Measurements from ENCODE around the gene HES5.

HES5 gene

GRCh38 chr1:2499986-2500596, 30.0 kb downstream of the HES5 start:
- DNase-seq: no peak

DNA sequence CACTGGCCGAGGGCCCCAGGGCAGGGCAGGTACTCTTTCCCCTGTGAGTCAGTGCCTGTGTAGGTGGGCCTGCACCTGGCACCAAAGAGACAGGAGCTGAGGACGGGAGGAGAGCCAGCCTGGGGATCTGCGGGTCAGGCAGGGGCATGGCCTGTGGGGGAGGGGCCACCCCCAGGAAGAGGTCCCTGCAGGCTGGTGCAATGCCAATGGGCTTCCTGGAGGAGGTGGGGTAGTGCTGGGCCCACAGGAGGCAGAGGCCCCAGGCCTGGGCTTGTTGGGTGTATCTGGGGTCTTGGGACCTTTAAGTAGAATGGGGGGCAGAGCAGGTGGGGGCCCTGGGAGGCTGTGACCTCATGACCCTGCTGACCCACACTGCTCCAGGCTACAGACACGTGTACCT, 30.8 kb downstream of the HES5 start:
- no peak for DNase-seq

GRCh38 chr1:2498648-2499047, 31.4 kb downstream of the HES5 start:
- no peak for DNase-seq

- no peak for DNase-seq
Observed at GRCh38 chr1:2497891-2498290, 32.2 kb downstream of the HES5 start.

DNA sequence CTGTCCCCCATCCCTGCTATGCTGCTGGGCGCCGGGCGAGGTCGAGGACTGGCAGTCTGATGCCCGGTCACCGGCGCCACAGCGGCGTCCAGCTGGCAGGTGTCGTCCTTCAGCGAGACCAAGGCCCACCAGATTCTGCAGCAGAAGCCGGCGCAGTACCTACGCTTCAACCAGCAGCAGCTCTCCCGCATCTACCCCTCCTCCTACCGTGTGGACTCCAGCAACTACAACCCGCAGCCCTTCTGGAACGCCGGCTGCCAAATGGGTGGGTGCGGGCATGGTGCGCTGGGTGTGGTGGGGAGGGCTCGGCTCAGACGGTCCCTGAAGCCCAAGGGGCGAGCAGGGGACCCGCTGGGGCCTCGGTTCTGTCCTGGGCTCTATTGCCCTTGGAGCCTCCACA, 33.3 kb downstream of the HES5 start:
- no peak for DNase-seq

GRCh38 chr1:2496087-2496622, 33.9 kb downstream of the HES5 start:
- DNase-seq: no peak

DNA sequence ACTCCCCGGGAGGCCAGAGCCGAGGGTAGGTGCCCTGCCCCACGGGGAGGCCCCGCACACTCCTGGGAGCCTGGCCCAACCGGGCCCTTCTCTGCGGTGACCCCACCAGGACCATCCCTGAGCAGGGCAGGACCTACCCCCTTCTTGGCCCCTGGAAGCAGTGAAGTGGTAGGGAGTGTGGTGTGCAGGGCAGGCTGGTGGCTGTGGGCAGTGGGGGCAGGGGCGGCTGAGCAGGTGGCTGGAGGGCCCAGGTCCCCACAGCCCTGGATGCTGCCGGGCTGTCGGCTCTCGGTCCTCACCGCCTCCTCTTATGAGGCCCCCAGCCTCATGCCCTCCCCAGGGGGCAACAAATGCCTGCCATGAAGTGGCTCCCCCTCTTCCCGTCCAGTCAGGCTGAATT, 34.5 kb downstream of the HES5 start:
- no peak for DNase-seq

DNA sequence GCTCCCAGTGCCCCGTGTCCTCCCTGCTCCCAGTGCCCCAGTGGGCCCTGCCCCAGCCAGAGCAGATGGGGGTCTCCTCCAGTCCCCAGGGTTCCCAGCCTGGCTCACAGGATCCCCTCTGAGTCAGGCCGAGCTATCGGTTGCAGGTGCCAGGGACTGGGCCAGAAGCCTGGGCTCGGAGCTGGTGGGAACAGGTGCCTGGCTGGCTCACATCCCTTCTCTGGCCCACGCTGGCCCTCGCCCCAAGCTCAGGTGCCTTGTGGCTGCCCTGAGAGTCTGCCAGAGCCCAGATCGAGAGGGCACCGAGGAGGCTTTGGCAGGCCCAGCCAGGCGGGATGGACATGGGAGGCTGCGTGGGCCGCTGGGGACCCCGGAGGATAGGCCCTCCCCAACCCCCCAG, 35.0 kb downstream of the HES5 start:
- DNase-seq: no peak

DNA sequence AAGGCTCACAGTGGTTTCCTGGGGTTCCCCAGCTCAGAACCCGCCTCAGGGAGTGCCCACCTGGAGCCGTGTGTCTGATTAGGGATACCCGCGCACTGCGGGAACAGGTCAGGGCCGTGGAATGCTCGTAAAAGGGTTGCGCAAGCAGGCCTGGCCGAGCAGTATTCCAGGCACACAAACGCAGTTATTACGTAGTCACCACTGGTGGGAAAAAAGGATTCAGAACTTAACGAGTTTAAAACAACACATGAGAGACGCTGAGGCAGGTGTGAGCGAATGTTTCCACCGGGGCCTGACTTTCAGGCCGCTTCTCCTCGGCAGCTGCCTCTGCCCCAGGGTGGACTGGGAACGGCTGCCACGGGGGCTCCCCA, 35.8 kb downstream of the HES5 start:
- DNase-seq: no peak

DNA sequence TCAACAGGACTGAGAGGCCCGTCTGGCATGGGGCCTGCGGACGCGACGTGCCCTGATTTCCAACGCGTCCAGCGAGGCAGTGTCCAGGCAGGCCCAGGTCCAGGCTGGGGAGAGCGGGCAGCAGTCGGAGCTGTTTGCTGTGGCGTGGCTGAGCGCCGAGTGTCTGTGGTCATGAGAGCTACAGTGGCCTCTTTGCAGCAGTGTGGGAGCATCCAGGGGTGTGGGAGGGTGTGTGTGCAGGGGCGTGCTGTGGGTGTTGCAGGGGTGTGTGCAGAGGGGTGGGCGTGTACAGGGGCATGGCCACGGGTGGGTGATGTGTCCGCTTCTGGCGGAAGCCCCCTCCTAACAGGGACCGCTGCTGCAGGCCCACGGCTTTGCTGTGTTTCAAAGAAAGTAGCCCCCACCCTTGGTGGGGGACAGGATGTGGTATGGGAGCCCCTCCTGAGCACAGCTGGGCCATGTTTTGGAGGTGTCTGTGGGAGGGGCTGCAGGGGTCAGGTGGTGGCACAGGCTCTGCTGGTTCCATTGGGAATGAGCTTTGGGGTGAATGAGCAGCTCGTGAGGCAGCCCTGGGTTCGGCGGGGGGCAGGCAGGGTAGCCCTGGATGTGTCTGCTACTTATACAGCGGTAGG, 36.3 kb downstream of the HES5 start:
- no peak for DNase-seq

DNA sequence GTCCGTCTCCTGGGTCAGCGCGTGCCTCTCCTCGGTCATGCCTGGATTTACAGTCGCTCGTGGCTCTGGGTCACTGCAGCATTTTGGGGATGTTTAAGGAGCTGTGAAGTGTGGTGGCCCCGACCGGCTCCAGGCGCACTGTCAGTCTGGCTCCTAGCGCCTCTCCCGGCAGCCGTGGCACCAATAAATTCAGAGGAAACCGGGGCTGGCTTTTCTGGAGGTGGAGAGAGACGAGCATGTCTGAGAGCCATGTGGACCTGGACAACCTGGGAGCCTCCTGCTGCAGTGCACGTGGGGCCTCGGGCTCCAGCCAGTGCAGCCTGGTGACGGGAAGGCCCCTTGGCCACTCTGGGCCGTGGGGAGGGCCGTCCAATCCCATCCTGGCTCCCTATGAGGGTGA, 36.8 kb downstream of the HES5 start:
- DNase-seq: no peak

DNA sequence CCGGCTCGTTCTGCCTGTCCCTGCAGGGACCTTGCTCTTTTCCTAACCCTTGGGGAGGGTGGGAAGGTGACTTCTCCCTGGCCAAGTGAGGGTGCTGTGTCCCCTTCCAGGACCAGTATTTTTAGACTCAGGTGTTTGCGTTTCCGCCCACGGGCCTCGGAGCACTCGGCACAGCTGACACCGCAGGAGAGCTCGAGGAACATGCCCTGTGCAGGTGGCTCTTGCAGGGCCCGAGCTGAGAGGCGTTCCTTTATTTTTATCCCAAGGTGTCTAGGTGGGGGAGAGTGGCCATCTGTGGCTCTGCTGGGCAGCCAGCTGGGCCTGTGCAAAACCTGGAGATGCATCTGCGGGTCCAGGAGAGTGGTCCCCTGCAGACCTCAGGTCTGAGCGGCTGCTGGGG, 38.0 kb downstream of the HES5 start:
- no peak for DNase-seq

- DNase-seq: no peak
Observed at GRCh38 chr1:2489615-2490014, 40.4 kb downstream of the HES5 start.

DNA sequence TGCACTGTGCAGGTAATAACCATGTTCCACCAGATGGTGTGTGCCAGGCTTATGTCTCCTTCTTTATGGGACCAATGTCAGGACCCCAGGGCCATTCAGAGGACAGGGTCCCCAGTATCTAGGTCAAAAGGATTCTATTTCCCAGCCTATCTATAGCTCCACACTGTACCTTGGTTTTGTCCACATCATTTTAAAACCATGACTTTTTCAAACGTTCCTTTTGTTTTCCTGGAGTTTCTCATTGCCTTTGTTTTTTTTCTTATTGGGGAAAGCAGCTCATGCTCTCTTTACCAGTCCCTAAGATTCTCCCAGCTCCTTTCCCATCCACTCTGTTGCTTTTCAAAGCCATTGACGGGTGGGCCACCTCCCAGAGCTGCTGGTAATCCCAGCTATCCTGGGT, 41.4 kb downstream of the HES5 start:
- DNase-seq: no peak

DNA sequence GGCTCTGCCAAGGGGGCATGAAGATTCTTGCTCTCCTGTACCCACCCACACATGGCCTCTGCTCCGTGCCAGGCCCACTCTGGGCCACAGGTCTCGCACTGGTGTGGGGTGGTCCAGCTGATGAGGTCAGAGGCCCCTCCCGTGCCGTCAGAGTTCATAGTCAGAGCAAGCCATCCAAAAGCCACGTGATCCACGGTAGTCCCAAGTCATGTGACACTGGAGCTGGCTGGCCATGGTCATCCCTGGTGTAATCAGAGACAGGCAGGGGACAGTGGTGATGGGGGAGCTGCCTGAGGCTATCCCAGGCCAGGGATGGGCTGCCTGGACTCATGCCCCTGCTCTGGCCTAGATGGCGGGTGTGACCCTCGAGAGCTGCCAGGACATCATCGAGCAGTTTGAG, 43.5 kb downstream of the HES5 start:
- DNase-seq: no peak

DNA sequence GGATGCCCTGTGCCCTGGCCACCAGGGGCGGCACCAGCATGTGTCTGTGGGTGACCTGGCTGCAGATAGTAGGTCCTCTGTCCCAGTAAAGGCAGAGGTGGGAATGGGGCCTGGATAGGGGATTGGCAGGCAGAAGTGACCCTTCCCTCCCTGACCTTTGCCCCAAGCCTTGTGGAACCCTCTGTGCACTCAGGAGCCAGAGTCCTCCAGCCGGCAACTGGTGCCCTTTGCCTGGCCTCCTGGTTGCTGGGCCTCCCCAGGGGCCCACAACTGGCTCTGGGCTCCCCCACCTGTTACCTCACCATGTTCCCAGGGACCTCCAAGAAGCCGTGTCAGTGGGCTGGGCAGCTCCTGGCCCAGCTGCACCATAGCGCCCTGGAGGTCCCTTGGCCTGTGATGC, 44.0 kb downstream of the HES5 start:
- no peak for DNase-seq

GRCh38 chr1:2483970-2484369, 46.1 kb downstream of the HES5 start:
- DNase-seq: no peak

DNA sequence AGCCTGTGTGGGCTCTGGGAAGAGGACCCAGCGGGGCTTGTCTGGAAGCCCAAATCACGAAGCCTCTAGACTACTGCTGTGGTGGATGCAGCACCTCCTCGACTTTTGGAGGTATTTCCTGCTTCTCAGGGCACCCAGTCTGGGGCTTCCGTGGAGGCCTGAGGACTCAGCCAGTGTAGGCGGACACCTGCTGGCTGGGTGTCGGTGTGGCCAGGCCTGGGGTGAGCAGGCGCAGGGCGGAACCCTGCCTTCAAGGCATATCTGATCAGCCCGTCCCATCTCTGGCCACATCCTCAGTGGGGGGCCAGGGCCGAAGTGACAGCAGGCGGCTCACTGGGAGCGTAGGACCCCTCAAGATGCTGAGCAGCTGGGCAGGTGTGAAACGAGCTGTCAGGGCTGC, 47.0 kb downstream of the HES5 start:
- DNase-seq: no peak

DNA sequence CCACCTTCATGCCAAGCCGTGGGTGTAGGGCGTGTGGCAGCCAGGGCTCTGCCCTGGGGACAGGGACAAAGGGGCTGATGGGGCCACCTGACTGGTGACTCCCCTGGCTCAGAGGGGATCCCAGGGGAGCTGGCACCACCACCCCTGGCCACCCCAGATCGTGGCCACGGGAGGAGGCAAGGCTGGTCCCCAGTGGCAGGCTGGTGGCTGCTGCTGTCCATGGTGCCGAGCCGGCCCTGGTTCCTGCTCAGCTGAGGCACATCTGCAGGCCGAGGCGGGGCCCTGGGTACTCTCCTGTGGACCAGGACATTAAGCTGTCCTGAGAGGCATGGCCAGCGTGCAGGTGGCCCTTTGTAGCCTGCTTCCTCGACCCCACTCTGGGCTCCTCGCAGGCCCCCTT, 47.5 kb downstream of the HES5 start:
- no peak for DNase-seq

DNA sequence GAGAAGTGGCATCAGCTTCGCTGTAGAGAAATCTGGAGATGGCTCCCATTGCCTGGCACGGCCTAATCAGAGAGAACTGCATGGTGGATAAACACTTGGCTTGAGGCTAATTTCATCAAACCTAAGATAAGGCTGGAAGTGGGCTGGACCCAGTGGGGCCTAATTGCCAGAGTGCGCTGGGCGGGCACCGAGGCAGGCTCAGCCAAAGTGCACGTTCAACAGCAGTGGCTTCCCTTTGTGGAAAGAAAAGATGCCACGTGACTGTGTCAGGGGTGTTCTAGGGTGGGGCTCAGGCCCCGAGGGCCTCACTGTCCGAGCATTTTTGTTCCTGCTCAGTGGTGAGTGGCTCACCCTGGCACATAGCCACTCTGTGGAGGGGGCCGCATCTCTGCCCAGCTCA, 48.2 kb downstream of the HES5 start:
- no peak for DNase-seq

DNA sequence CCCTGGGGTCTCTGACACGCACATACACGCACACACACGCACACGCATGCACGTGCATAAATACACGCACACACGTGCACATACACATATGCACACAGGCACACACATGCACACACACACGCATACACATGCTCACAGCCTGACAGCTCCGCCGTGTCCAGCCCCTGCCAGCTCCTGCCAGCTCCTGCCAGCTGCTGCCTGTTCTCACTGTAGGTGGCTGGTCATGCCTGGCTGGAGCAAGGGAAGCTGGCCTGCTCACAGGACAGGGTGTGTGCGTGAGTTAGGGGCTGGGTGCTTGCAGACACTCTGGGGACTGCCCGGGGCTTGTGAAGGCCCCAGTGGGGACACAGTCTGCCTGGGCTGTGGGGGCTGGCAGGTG, 49.1 kb downstream of the HES5 start:
- peak; percentile 28 for DNase-seq

DNA sequence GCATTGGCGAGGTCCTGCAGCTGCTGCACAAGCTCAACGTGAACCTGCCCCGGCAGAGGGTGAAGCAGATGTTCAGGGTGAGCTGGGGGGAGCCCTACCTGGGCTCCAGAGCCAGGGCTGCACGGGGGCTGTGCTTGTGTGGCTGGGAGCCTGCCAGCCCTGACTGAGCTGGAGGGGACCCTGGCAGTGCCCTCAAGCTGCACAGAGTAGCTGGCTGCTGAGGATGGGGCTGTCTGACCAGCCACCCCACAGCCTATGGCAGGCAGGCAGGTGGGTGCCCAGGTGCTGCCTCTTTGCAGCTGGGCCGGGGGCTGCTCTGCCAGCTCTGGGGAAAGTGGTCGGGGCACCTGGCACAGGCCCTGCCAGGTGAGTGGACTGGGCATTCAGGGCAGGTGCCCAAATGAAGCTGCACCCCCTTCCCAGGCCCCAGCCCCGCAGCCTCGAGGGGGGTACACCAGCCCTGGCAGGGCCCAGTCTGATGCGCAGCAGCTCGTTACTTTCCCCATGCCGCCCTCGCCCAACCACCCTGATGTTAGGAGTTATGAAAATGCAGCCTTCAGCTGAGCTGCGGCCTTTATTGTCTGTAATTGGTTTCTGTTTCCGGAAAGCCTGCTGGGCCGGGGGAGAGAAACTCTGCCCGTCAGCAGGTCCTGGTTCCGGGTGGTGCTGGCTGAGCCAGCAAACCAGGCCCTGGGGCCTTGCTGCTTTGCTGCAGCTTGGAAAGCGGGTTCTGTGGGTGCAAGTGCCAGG, 49.7 kb downstream of the HES5 start:
- no peak for DNase-seq

DNA sequence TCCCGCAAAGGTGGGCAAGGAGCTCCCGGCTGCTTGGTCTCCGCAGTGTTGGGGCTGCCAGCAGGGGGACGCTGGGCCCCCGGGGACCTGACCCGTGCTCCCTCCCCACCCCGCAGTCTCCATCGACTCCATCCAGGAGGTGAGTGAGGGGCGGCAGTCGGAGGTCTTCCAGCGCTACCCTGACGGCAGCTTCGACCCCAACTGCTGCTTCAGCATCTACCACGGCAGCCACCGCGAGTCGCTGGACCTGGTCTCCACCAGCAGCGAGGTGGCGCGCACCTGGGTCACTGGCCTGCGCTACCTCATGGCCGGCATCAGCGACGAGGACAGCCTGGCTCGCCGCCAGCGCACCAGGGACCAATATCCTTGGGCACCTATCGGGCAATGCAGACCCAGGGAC, 50.4 kb downstream of the HES5 start:
- no peak for DNase-seq

GRCh38 chr1:2479186-2479585, 50.9 kb downstream of the HES5 start:
- no peak for DNase-seq

Measured in eye (tissue), 1 donor.